Karpas-422 (cell line): ENCODE results near the gene CD4. TPM values are rescaled to one million over a fixed set of nuclear protein-coding genes. Genes with fewer than 3 reads are reported as not detected.

ENCODE experiments used
- DNase-seq: peaks from one replicate; pipeline ENCODE4 v3.0.0-alpha.2; 2015
- H2AFZ ChIP-seq: fragments of 200-600 bp; sonication (generic); 2 replicates; pipeline ENCODE4 v1.6.1; 2014; ENCODE audit warnings: antibody characterized with exemption, low read length, mixed read lengths
- H3K27ac ChIP-seq: fragments of 200-600 bp; sonication (generic); 2 replicates; pipeline ENCODE4 v1.5.1; 2014; ENCODE audit warnings: mild to moderate bottlenecking, low read length, moderate library complexity
- H3K27me3 ChIP-seq: fragments of 200-600 bp; sonication (generic); 2 replicates; pipeline ENCODE4 v1.6.1; 2014; ENCODE audit warnings: low read length, mixed read lengths
- H3K36me3 ChIP-seq: fragments of 200-600 bp; sonication (generic); 2 replicates; pipeline ENCODE4 v1.6.1; 2014; ENCODE audit warnings: low read length, mixed read lengths; ENCODE audit not compliant: insufficient read depth
- H3K4me1 ChIP-seq: fragments of 200-600 bp; sonication (generic); 2 replicates; pipeline ENCODE4 v1.6.1; 2014; ENCODE audit warnings: mild to moderate bottlenecking, low read length, mixed read lengths
- H3K4me2 ChIP-seq: fragments of 200-600 bp; sonication (generic); 2 replicates; pipeline ENCODE4 v1.6.1; 2014; ENCODE audit warnings: low read length, low read depth, mild to moderate bottlenecking; ENCODE audit not compliant: poor library complexity, severe bottlenecking
- H3K4me3 ChIP-seq: fragments of 200-600 bp; sonication (generic); 2 replicates; pipeline ENCODE4 v1.5.1; 2014; ENCODE audit warnings: mild to moderate bottlenecking, antibody characterized with exemption, low read length, mixed read lengths
- H3K79me2 ChIP-seq: fragments of 200-600 bp; sonication (generic); 2 replicates; pipeline ENCODE4 v1.6.1; 2014; ENCODE audit warnings: mild to moderate bottlenecking, low read length, mixed read lengths
- H3K9ac ChIP-seq: fragments of 200-600 bp; sonication (generic); 2 replicates; pipeline ENCODE4 v1.6.0; 2014; ENCODE audit warnings: low read length
- H3K9me2 ChIP-seq: fragments of 200-600 bp; sonication (generic), shearing (Covaris generic); replicated peaks from 2 replicates; pipeline ENCODE4 v1.6.0; 2014; ENCODE audit warnings: mild to moderate bottlenecking, low read length, moderate library complexity; ENCODE audit not compliant: insufficient read depth
- H3K9me3 ChIP-seq: fragments of 300-700, 200-600 bp; sonication (generic); 2 replicates; pipeline ENCODE4 v1.6.1; 2014; ENCODE audit warnings: low read length, mixed read lengths
- H4K20me1 ChIP-seq: fragments of 200-600 bp; sonication (generic); 2 replicates; pipeline ENCODE4 v1.6.1; 2014; ENCODE audit warnings: mild to moderate bottlenecking, antibody characterized with exemption, low read length, low read depth; ENCODE audit not compliant: insufficient read depth
- total RNA-seq: library from RNA; depleted of rRNA; stranded (reverse); fragments of >200 nt; shearing (Covaris generic); gene quantifications from 2 replicates; pipeline ENCODE4 v1.2.3, GENCODE V29; 2014; ENCODE audit warnings: low replicate concordance

CD4 gene
- total RNA-seq, 1 experiment from 2014 or later, result not detected

GRCh38 chr12:6786416-6787094 is 2.8 kb upstream of the CD4 start:
- H3K27me3 ChIP-seq, result no peaks in the 10 kb centered on the region
- H3K4me2 ChIP-seq, result no peak overlapping the region
- H3K9ac ChIP-seq, result no peak overlapping the region
- no peak for DNase-seq
- H3K27ac ChIP-seq, result no peak overlapping the region
- no peak overlapping the region for H2AFZ ChIP-seq
- no peaks in the 10 kb centered on the region for H3K9me3 ChIP-seq
- H3K9me2 ChIP-seq, result no peaks in the 10 kb centered on the region
- no peaks in the 10 kb centered on the region for H4K20me1 ChIP-seq
- H3K4me1 ChIP-seq, result no peaks in the 10 kb centered on the region
- no peaks in the 10 kb centered on the region for H3K36me3 ChIP-seq
- H3K79me2 ChIP-seq, result no peaks in the 10 kb centered on the region
- no peak overlapping the region for H3K4me3 ChIP-seq

- H3K27me3 ChIP-seq, result no peaks in the 10 kb centered on the region
- no peaks in the 10 kb centered on the region for H3K9me3 ChIP-seq
- peaks cover 4% of the 10 kb centered on the region for H3K4me1 ChIP-seq
- no peak overlapping the region for H3K4me3 ChIP-seq
- H3K79me2 ChIP-seq, result no peaks in the 10 kb centered on the region
- H3K4me2 ChIP-seq, result no peak overlapping the region
- H3K36me3 ChIP-seq, result no peaks in the 10 kb centered on the region
- H3K9me2 ChIP-seq, result no peaks in the 10 kb centered on the region
- DNase-seq, result no peak
- H3K9ac ChIP-seq, result no peak overlapping the region
- H3K27ac ChIP-seq, result no peak overlapping the region
- H4K20me1 ChIP-seq, result no peaks in the 10 kb centered on the region
- no peak overlapping the region for H2AFZ ChIP-seq
Measured at GRCh38 chr12:6787309-6787708, 2.0 kb upstream of the CD4 start.

DNA sequence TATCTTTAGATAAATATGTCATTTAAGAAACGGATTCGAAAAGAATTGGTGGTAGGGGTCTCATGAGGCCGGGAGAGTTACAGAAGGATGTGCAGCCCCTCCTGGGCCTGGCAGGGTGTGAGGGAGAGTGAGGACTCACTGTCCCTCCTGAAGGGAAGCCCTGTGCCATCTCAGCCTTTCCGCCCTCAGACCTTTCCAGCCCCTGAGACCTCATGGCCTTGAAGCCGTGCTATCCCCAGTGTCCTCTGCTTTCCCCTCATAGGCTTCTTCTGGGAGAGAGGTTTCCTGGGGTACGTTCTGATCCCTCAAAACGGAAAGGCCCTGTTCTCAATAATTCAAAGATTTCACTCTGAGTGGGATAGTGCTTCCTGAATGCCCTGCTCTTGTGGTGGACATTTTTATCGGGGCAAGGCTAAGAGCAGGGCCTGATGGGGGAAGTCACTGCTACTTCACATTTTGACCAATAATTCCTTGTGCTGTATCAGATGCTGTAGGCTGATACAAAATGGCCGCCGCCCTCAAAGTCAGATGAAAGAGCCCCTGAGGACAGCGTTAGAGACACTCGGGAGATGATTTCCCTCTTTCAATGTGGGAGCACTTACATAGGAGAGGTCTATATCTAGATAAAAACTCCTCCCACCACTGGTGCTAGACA is 1.3 kb downstream of the CD4 start:
- H3K4me3 ChIP-seq, result no peak overlapping the region
- H4K20me1 ChIP-seq, result no peaks in the 10 kb centered on the region
- no peak overlapping the region for H3K4me2 ChIP-seq
- H3K79me2 ChIP-seq, result no peaks in the 10 kb centered on the region
- H3K27ac ChIP-seq, result no peak overlapping the region
- no peaks in the 10 kb centered on the region for H3K9me3 ChIP-seq
- DNase-seq, result no peak
- no peaks in the 10 kb centered on the region for H3K9me2 ChIP-seq
- H3K36me3 ChIP-seq, result no peaks in the 10 kb centered on the region
- no peak overlapping the region for H2AFZ ChIP-seq
- peaks cover 13% of the 10 kb centered on the region for H3K4me1 ChIP-seq
- no peak overlapping the region for H3K9ac ChIP-seq
- H3K27me3 ChIP-seq, result no peaks in the 10 kb centered on the region

DNA sequence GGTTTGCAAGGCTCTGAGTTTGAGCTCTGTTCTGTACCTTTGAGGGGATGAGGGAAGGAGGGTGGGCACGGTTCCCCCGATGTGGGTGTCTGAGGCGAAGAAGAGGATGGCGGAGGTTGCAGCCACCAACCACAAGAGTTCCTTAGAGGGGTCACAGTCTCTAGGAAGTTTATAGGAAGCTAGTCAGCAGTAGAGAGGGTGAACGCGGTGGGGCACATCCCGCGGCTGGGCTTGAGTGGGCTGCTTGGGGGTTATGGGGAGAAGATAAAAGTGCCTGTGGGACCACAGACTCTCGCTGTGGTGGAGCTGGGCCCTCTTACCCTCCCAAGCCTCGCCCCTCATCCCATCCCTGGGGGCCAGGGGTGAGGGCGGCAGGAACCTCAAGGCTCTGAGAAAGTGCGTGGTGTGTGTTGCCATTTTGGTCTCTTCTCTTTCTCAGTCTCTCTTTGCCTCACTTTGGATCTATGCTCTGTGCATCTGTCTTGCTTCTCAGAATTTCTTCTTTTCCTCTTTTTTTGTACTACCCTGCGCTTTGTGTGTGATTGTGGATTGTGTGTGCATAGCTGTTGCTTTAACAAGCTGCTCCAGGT is 2.7 kb downstream of the CD4 start:
- Histone ChIP-seq H3K4me2 (peak overlapping the region; percentile 30), H3K4me3 (no peak overlapping the region), H3K4me1 (peaks cover 13% of the 10 kb centered on the region), H2AFZ (peak overlapping the region; percentile 81), H3K27me3 (no peaks in the 10 kb centered on the region), H3K27ac (no peak overlapping the region), H3K9ac (peak overlapping the region; percentile 18; the same call in 1 of the 2 replicates), H3K9me2 (no peaks in the 10 kb centered on the region), H4K20me1 (no peaks in the 10 kb centered on the region), H3K79me2 (no peaks in the 10 kb centered on the region), H3K36me3 (no peaks in the 10 kb centered on the region), H3K9me3 (no peaks in the 10 kb centered on the region)
- DNase-seq, result no peak

- H3K27ac ChIP-seq, result no peak overlapping the region
- no peak overlapping the region for H3K4me3 ChIP-seq
- no peaks in the 10 kb centered on the region for H4K20me1 ChIP-seq
- peaks cover 13% of the 10 kb centered on the region for H3K4me1 ChIP-seq
- H3K36me3 ChIP-seq, result no peaks in the 10 kb centered on the region
- H3K79me2 ChIP-seq, result no peaks in the 10 kb centered on the region
- no peaks in the 10 kb centered on the region for H3K9me2 ChIP-seq
- peak overlapping the region; percentile 81 for H2AFZ ChIP-seq
- H3K9ac ChIP-seq, result peak overlapping the region; percentile 18; the same call in 1 of the 2 replicates
- H3K4me2 ChIP-seq, result peak overlapping the region; percentile 30
- no peaks in the 10 kb centered on the region for H3K9me3 ChIP-seq
- no peaks in the 10 kb centered on the region for H3K27me3 ChIP-seq
- peak; percentile 54 for DNase-seq
Measured at GRCh38 chr12:6792522-6793201, 3.3 kb downstream of the CD4 start.

- Histone ChIP-seq H3K4me2 (no peak overlapping the region), H3K27me3 (no peaks in the 10 kb centered on the region), H3K9me2 (no peaks in the 10 kb centered on the region), H3K27ac (no peak overlapping the region), H3K4me1 (peaks cover 13% of the 10 kb centered on the region), H3K9ac (no peak overlapping the region), H3K4me3 (no peak overlapping the region), H3K36me3 (no peaks in the 10 kb centered on the region), H3K79me2 (no peaks in the 10 kb centered on the region), H4K20me1 (no peaks in the 10 kb centered on the region), H2AFZ (no peak overlapping the region), H3K9me3 (no peaks in the 10 kb centered on the region)
- DNase-seq, result no peak
Measured at GRCh38 chr12:6795088-6795487, 5.8 kb downstream of the CD4 start.

DNA sequence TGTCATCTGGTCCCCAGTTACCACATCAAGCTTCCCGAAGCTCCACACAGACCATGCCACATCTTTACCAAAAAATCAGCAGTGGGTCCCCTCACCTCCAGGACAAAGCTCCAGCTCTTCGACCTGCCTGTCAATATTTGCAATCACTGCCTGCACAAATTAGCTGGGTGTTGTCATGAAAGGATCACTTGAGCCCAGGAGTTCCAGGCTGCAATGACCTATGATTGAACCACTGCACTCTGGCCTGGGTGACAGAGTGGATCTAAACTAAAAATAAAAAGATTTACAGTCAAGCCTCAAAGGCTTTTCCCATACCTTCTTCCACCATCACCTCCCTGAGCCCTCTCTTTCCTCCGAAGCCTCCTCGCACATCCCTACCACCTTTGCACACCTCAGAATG is 7.2 kb downstream of the CD4 start:
- Histone ChIP-seq H3K4me2 (no peak overlapping the region), H3K4me1 (peaks cover 13% of the 10 kb centered on the region), H3K36me3 (no peaks in the 10 kb centered on the region), H3K9me3 (no peaks in the 10 kb centered on the region), H4K20me1 (no peaks in the 10 kb centered on the region), H3K27me3 (no peaks in the 10 kb centered on the region), H3K9ac (no peak overlapping the region), H3K9me2 (no peaks in the 10 kb centered on the region), H3K4me3 (no peak overlapping the region), H3K27ac (no peak overlapping the region), H3K79me2 (no peaks in the 10 kb centered on the region), H2AFZ (no peak overlapping the region)
- DNase-seq, result no peak

- Histone ChIP-seq H3K79me2 (no peaks in the 10 kb centered on the region), H3K36me3 (no peaks in the 10 kb centered on the region), H3K9me2 (no peaks in the 10 kb centered on the region), H3K9me3 (no peaks in the 10 kb centered on the region), H3K4me1 (no peaks in the 10 kb centered on the region), H2AFZ (no peak overlapping the region), H4K20me1 (no peaks in the 10 kb centered on the region), H3K9ac (no peak overlapping the region), H3K4me3 (no peak overlapping the region), H3K4me2 (no peak overlapping the region), H3K27me3 (no peaks in the 10 kb centered on the region), H3K27ac (no peak overlapping the region)
- DNase-seq, result no peak
Measured at GRCh38 chr12:6799147-6799546, 9.8 kb downstream of the CD4 start.
